DOHH2 (cell line): Measurements from ENCODE around the gene TPMT.

Source experiments
- CTCF ChIP-seq: fragments of 200-600 bp; sonication (generic); IDR thresholded peaks from one replicate; pipeline ENCODE4 v1.5.1; 2014; ENCODE audit warnings: antibody characterized with exemption, mild to moderate bottlenecking, low read depth, low read length; ENCODE audit not compliant: poor library complexity, severe bottlenecking
- EZH2phosphoT487 ChIP-seq: fragments of 200-600 bp; sonication (generic); IDR thresholded peaks from 2 replicates; pipeline ENCODE4 v1.6.1; 2017; ENCODE audit warnings: borderline replicate concordance, mild to moderate bottlenecking, antibody characterized with exemption, low read length, moderate library complexity, mixed read lengths

DNA sequence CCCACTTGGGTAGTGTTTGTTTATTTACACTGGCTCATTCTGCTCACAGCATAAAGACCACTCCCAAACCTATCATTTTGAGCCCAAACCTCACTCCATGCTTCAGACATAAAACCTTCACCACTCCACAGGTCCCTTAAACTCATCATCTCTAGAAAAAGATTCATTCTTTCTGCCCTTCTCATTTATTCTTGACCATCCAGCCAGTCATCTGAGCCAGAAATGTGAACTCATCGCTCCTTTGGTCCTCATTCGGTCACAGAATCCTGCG lies 12.4 kb downstream of the TPMT start:
- TF ChIP-seq CTCF (no peak), EZH2phosphoT487 (no peak)
